GM23248 (cell line): Measurements from ENCODE around the gene VSTM5. TPM values are rescaled to one million over a fixed set of nuclear protein-coding genes. Genes with fewer than 3 reads are reported as not detected.

ENCODE experiments used
- DNase-seq: peaks from one replicate; pipeline ENCODE4 v3.0.0-alpha.2; 2015
- H2AFZ ChIP-seq: fragments of 200-600 bp; sonication (generic); 2 replicates; pipeline ENCODE4 v1.6.1; 2016; ENCODE audit warnings: antibody characterized with exemption
- H3F3A ChIP-seq: fragments of 200-600 bp; sonication (generic); 2 replicates; pipeline ENCODE4 v1.6.1; 2016; ENCODE audit warnings: mild to moderate bottlenecking, antibody characterized with exemption, mixed run types; ENCODE audit not compliant: insufficient read depth
- H3K27ac ChIP-seq: fragments of 200-600 bp; sonication (generic); 2 replicates; pipeline ENCODE4 v1.5.1; 2016; ENCODE audit warnings: mild to moderate bottlenecking
- H3K27me3 ChIP-seq: fragments of 200-600 bp; sonication (generic); replicated peaks from 2 replicates; pipeline ENCODE4 v1.6.1; 2016; ENCODE audit warnings: mild to moderate bottlenecking; ENCODE audit not compliant: insufficient read depth
- H3K36me3 ChIP-seq: fragments of 200-600 bp; sonication (generic); 2 replicates; pipeline ENCODE4 v1.6.1; 2016; ENCODE audit warnings: low read depth, mild to moderate bottlenecking
- H3K4me1 ChIP-seq: fragments of 200-600 bp; sonication (generic); 2 replicates; pipeline ENCODE4 v1.6.1; 2016; ENCODE audit warnings: mild to moderate bottlenecking; ENCODE audit not compliant: insufficient read depth
- H3K4me2 ChIP-seq: fragments of 200-600 bp; sonication (generic); one replicate; pipeline ENCODE4 v1.6.1; 2016; ENCODE audit warnings: mild to moderate bottlenecking; ENCODE audit not compliant: unreplicated experiment
- H3K4me3 ChIP-seq: fragments of 200-600 bp; sonication (generic); 2 replicates; pipeline ENCODE4 v1.5.1; 2016; ENCODE audit warnings: mild to moderate bottlenecking
- H3K79me2 ChIP-seq: fragments of 200-600 bp; sonication (generic); 2 replicates; pipeline ENCODE4 v1.6.1; 2016; ENCODE audit warnings: mild to moderate bottlenecking; ENCODE audit not compliant: insufficient read depth
- H3K9ac ChIP-seq: fragments of 200-600 bp; sonication (generic); 2 replicates; pipeline ENCODE4 v1.6.1; 2016; ENCODE audit warnings: mild to moderate bottlenecking
- H3K9me2 ChIP-seq: fragments of 200-600 bp; sonication (generic); 2 replicates; pipeline ENCODE4 v1.6.1; 2016; ENCODE audit warnings: mixed run types, mild to moderate bottlenecking, moderate library complexity; ENCODE audit not compliant: insufficient read depth
- H3K9me3 ChIP-seq: fragments of 200-600 bp; sonication (generic); one replicate; pipeline ENCODE4 v1.6.1; 2017; ENCODE audit warnings: low read depth
- H4K20me1 ChIP-seq: fragments of 200-600 bp; sonication (generic); 2 replicates; pipeline ENCODE4 v1.6.0; 2016; ENCODE audit not compliant: insufficient read depth
- EZH2 ChIP-seq: fragments of 200-600 bp; sonication (generic); IDR thresholded peaks from 2 replicates; pipeline ENCODE4 v1.6.1; 2018; ENCODE audit warnings: antibody characterized with exemption, mild to moderate bottlenecking; ENCODE audit not compliant: insufficient read depth, poor library complexity, severe bottlenecking
- EZH2phosphoT487 ChIP-seq: fragments of 200-600 bp; sonication (generic); IDR thresholded peaks from 2 replicates; pipeline ENCODE4 v1.6.1; 2018; ENCODE audit warnings: antibody characterized with exemption, moderate library complexity, mild to moderate bottlenecking, low read depth; ENCODE audit not compliant: insufficient read depth
- WGBS, 2 experiments: methylation state at CpG; one replicate each; pipeline ENCODE4 v1.1.6; 2015 to 2017; ENCODE audit warnings: low lambda C conversion rate in 2 of 2, low coverage in 1 of 2; ENCODE audit errors: missing lambda C conversion rate in 2 of 2; 5-methylcytosine and 5-hydroxymethylcytosine counted together
- in situ Hi-C: fragments of 300-500 bp; cut with MboI; formaldehyde crosslinking; loops from 2 replicates; pipeline ENCODE4 v1.15.0; 2020
- polyA plus RNA-seq: library from polyadenylated mRNA; unstranded; fragments of >200 nt; fragmentation: Nextera tagmentation; extraction: Ambion mirVana; gene quantifications from 2 replicates; pipeline ENCODE4 v1.2.1, GENCODE V29; 2016
- total RNA-seq: library from RNA; depleted of rRNA; stranded (reverse); fragments of >200 nt; shearing (Covaris generic); gene quantifications from 2 replicates; pipeline ENCODE4 v1.2.3, GENCODE V29; 2014

Gene VSTM5
- total and polyA plus RNA-seq, 2 experiments from 2014 or later: not detected

DNA sequence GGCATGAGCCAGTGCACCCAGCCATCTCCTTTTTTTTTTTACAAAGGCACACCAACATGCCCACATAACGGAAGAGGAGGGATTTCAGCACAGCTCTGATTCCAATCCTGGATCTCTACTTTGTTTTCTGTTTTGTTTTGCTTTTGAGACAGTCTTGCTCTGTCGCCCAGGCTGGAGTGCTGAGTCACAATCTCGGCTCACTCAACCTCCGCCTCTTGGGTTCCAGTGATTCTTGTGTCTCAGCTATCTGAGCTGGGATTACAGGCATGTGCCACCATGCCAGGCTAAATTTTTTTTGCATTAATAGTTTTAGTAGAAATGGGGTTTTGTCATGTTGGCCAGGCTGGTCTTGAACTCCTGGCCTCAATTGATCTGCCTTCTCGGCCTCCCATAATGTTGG is 28.1 kb downstream of the VSTM5 start:
- Histone ChIP-seq H3K4me2 (no peak overlapping the region), H3K4me3 (no peak overlapping the region), H3K9me2 (no peaks in the 10 kb centered on the region), H3F3A (peaks cover 10% of the 10 kb centered on the region; the same call in 1 of the 2 replicates), H3K79me2 (no peaks in the 10 kb centered on the region), H2AFZ (no peak overlapping the region), H3K36me3 (no peaks in the 10 kb centered on the region), H3K27ac (no peak overlapping the region), H3K9ac (no peak overlapping the region), H3K27me3 (no peaks in the 10 kb centered on the region), H3K4me1 (no peaks in the 10 kb centered on the region), H3K9me3 (no peaks in the 10 kb centered on the region), H4K20me1 (no peaks in the 10 kb centered on the region)
- 63 to 79% methylated on average over 5 of the region's 5 CpGs for WGBS, 2 experiments
- TF ChIP-seq EZH2phosphoT487 (no peak), EZH2 (no peak)
- peak; percentile 16 for DNase-seq
- in situ Hi-C loops: no loop called here

- no peak overlapping the region for H3K4me3 ChIP-seq
- H3K27me3 ChIP-seq: no peaks in the 10 kb centered on the region
- in situ Hi-C loops: no loop called here
- DNase-seq: no peak
- H4K20me1 ChIP-seq: no peaks in the 10 kb centered on the region
- TF ChIP-seq EZH2 (no peak), EZH2phosphoT487 (no peak)
- H3K4me2 ChIP-seq: no peak overlapping the region
- H2AFZ ChIP-seq: no peak overlapping the region
- no peaks in the 10 kb centered on the region for H3K4me1 ChIP-seq
- no peaks in the 10 kb centered on the region for H3K36me3 ChIP-seq
- no peak overlapping the region for H3K27ac ChIP-seq
- H3K9ac ChIP-seq: no peak overlapping the region
- H3K79me2 ChIP-seq: no peaks in the 10 kb centered on the region
- WGBS, 2 experiments: 86 to 87% methylated on average over 2 of the region's 2 CpGs
- no peaks in the 10 kb centered on the region for H3K9me3 ChIP-seq
- H3F3A ChIP-seq: peaks cover 15% of the 10 kb centered on the region; the same call in 1 of the 2 replicates
- no peaks in the 10 kb centered on the region for H3K9me2 ChIP-seq
Measured at GRCh38 chr11:93821617-93822016, 28.8 kb downstream of the VSTM5 start.

DNA sequence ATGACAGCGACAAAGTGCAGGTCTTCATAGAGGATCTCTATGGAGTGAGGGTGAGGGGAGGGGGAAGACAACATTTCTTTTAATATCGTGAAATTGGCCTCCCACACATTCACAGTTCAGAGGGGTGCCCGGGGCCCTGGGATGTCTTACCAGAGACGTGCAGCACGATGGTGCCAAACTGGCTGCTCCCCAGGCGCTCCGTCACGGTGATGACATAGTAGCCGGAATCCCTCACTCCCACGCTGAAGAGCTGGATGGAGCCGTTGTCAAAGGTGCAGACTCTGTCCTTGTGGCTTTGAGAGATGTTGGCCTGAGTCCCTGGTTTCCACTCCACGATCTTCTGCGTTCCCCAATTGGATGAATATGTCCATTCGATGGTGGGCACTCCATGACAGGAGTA is 29.6 kb downstream of the VSTM5 start:
- peaks cover 3% of the 10 kb centered on the region; the same call in 1 of the 2 replicates for H3K36me3 ChIP-seq

DNA sequence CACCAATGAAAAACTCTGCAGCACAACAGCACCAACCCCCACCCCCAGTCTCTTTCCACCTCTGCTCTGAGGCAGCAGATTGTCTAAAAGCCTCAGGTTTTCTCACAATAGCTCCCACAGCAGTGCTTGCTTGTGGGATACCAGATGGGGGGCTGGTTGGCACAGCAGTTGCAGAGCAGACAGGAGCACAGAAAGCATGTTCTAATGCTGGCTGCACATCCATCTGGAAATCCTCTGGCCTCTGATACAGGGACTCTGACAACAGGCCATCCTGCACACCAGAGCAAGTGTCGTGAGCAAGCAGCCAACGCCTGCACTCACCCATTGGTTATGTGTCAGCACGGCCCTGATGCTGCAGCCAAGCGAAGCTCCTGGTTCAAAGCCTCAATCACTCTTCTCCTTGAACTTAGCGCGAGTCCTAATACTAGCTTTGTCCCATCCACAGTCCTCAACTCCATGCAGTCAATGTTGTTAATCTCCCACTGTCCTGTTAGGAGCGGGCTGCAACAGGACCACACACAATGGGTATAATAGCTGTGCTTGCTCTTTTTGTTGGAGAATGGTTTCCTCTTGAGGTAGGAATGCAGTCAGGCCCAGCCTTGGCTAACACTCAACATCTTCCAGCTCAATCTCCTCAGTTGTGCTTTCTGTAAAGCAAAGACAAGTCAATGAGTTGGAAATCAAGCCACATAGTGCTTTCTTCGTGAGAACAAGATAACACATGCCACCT is 30.3 kb downstream of the VSTM5 start:
- Histone ChIP-seq H3K79me2 (no peaks in the 10 kb centered on the region), H4K20me1 (no peaks in the 10 kb centered on the region), H3F3A (peaks cover 22% of the 10 kb centered on the region; the same call in 1 of the 2 replicates), H3K9me2 (no peaks in the 10 kb centered on the region), H3K27ac (no peak overlapping the region), H3K36me3 (peaks cover 8% of the 10 kb centered on the region; the same call in 1 of the 2 replicates), H3K9ac (no peak overlapping the region), H3K4me1 (no peaks in the 10 kb centered on the region), H2AFZ (no peak overlapping the region), H3K4me2 (no peak overlapping the region), H3K27me3 (no peaks in the 10 kb centered on the region), H3K4me3 (no peak overlapping the region), H3K9me3 (no peaks in the 10 kb centered on the region)
- in situ Hi-C loops: no loop called here
- WGBS, 2 experiments: 76 to 81% methylated on average over 8 of the region's 8 CpGs
- TF ChIP-seq EZH2phosphoT487: no peak
- TF ChIP-seq EZH2: no peak
- DNase-seq: no peak

More for the DNA sequence above, 29.6 kb downstream of the VSTM5 start:
- Histone ChIP-seq H3K9me3 (no peaks in the 10 kb centered on the region), H3K4me1 (no peaks in the 10 kb centered on the region), H2AFZ (no peak overlapping the region), H3K27me3 (no peaks in the 10 kb centered on the region), H3K4me3 (no peak overlapping the region), H3K9me2 (no peaks in the 10 kb centered on the region), H3K4me2 (no peak overlapping the region), H4K20me1 (no peaks in the 10 kb centered on the region), H3K27ac (no peak overlapping the region), H3K79me2 (no peaks in the 10 kb centered on the region), H3K9ac (no peak overlapping the region), H3F3A (peaks cover 22% of the 10 kb centered on the region; the same call in 1 of the 2 replicates)
- DNase-seq: no peak
- 86 to 88% methylated on average over 14 of the region's 14 CpGs for WGBS, 2 experiments
- in situ Hi-C loops: no loop called here
- TF ChIP-seq EZH2: no peak
- no peak for TF ChIP-seq EZH2phosphoT487
